GM19452 (cell line): ENCODE results near the gene CDK14.

Experiments used
- ATAC-seq: cut with Tn5 transposase; IDR thresholded peaks from one replicate; pipeline ENCODE4 v1.9.1; 2021; ENCODE audit not compliant: unreplicated experiment

Gene CDK14

GRCh38 chr7:90835861-90836260 is 239.7 kb downstream of the CDK14 start:
- ATAC-seq = no peak

GRCh38 chr7:90836937-90837336 is 240.8 kb downstream of the CDK14 start:
- no peak for ATAC-seq

- ATAC-seq = no peak
Measured at GRCh38 chr7:90838799-90839198, 242.7 kb downstream of the CDK14 start.

GRCh38 chr7:90839316-90839715 is 243.2 kb downstream of the CDK14 start:
- no peak for ATAC-seq

GRCh38 chr7:90839727-90840291 is 243.7 kb downstream of the CDK14 start:
- no peak for ATAC-seq

- no peak for ATAC-seq
Measured at GRCh38 chr7:90841759-90842429, 245.8 kb downstream of the CDK14 start.

GRCh38 chr7:90842430-90842788 is 246.3 kb downstream of the CDK14 start:
- ATAC-seq = no peak

- no peak for ATAC-seq
Measured at GRCh38 chr7:90843472-90843871, 247.4 kb downstream of the CDK14 start.

GRCh38 chr7:90844421-90844820 is 248.3 kb downstream of the CDK14 start:
- no peak for ATAC-seq

GRCh38 chr7:90846192-90846591 is 250.1 kb downstream of the CDK14 start:
- no peak for ATAC-seq

- ATAC-seq = no peak
Measured at GRCh38 chr7:90850066-90850465, 253.9 kb downstream of the CDK14 start.

- no peak for ATAC-seq
Measured at GRCh38 chr7:90850471-90850870, 254.3 kb downstream of the CDK14 start.

- no peak for ATAC-seq
Measured at GRCh38 chr7:90853205-90853604, 257.1 kb downstream of the CDK14 start.

GRCh38 chr7:90856351-90857070 is 260.4 kb downstream of the CDK14 start:
- no peak for ATAC-seq

- ATAC-seq = no peak
Measured at GRCh38 chr7:90857603-90858002, 261.5 kb downstream of the CDK14 start.

- no peak for ATAC-seq
Measured at GRCh38 chr7:90858546-90858945, 262.4 kb downstream of the CDK14 start.

GRCh38 chr7:90859521-90859920 is 263.4 kb downstream of the CDK14 start:
- no peak for ATAC-seq

- no peak for ATAC-seq
Measured at GRCh38 chr7:90864088-90864487, 268.0 kb downstream of the CDK14 start.

- ATAC-seq = no peak
Measured at GRCh38 chr7:90869335-90869734, 273.2 kb downstream of the CDK14 start.

GRCh38 chr7:90876701-90877100 is 280.6 kb downstream of the CDK14 start:
- ATAC-seq = no peak

GRCh38 chr7:90877201-90877600 is 281.1 kb downstream of the CDK14 start:
- ATAC-seq = peak; percentile 77

GRCh38 chr7:90879924-90880323 is 283.8 kb downstream of the CDK14 start:
- ATAC-seq = no peak
